DMS53 treated with DMSO at 0.1 percent for 48 hours (cell line): ENCODE measurements around the gene EPHA10.

Experiments
- DNase-seq: peaks from one replicate; lab custom pipeline; 2025; ENCODE audit not compliant: unreplicated experiment; lab: John Stamatoyannopoulos, UW

EPHA10 gene

DNA sequence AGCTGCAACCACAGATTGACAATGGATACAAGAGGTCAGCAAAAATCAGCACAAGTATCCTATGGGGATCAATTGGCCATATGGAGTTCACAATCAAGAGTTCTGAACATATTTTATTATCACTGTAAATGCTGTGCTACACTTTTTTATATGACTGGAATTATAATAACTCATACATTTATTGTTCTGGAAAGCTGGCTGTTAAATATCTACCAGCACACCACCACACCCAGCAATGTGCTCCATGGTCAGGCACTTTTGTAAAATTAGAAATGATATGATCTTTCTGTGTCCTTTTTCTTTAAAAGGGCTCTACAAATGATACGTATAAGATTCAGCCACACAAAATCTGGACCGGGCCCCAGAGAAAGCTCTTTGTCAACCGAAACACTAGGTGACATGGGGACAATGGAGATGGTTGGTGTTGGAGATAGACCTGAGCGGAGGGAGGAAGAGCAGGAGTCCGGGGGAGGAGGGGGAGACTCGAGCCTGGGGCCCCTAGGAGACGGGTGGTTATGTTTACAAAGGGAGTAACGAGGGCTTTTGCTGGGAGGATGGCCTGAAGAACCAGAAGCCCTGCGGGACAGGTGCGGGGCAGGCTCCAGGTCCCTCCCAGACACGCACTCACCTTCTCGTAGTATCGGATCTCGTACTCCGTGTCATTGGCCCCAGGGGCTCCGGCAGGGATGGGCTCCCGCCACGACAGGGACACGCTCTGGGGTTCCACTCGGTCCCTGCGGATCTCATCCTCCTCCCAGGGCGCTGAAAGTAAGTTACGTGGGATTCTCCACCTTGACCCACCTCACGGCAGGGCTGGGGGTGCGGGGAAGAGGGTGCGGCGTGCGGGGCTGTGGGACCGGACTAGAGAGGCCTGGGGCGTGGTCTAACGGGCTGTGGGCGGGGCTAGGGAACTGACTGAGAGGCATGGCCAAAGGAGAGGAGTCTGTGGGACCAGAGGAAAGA lies 30.0 kb downstream of the EPHA10 start:
- no peak for DNase-seq

GRCh38 chr1:37732111-37732780 lies 32.7 kb downstream of the EPHA10 start:
- no peak for DNase-seq

DNA sequence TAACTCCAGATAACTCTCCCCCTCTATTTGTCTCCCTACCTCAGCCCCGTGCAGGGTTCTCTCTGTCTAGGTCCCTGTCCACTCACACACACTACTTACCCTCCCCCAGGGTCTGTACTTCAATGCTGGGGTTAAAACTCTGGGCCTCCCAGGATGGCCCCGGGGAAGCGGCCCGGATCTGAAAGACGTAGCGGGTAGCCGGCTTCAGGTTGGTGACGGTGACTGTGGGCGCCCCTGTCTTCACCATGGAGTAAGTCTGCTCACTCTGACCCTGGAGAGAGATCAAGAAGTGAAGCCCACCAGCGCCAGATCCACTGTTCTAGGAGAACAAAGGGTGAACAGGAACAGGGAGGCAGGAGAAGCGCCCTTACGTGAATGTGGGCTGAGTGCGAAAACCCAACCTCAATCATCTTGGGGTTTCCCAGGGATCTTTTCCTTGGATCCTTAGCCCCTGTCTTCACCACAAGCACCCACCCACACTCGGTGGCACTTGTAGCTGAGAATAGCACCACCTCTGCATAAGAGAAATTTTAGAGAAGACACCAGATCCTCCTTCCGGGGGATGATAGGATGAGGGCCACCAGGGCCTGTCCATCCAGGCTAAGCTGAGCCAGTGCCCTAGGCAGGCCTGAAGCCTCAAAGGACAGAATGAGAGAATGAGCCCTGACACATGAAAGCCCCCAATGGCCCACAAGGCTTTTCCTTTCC lies 33.5 kb downstream of the EPHA10 start:
- DNase-seq: no peak

DNA sequence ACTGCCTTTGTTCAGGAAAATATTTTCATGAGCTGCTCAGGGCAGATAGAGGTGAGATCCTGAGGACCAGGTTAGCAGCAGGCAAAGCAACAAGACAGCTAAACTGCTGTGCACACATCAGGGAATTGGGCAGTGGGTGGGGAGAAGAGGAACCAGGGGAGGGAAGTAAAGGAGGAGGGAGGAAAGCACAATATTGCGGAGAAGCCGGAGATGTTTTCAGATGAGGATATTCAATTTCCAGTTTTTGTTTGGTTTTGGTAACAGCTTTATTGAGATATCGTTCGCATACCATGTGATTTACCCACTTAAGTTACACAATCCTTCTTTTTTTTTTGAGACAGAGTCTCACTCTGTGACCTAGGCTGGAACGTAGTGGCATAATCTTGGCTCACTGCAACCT lies 34.5 kb downstream of the EPHA10 start:
- no peak for DNase-seq

- DNase-seq: no peak
Observed at GRCh38 chr1:37728416-37728815, 36.5 kb downstream of the EPHA10 start.

GRCh38 chr1:37726751-37727585 lies 38.0 kb downstream of the EPHA10 start:
- no peak for DNase-seq

- DNase-seq: no peak
Observed at GRCh38 chr1:37725851-37726613, 38.9 kb downstream of the EPHA10 start.

DNA sequence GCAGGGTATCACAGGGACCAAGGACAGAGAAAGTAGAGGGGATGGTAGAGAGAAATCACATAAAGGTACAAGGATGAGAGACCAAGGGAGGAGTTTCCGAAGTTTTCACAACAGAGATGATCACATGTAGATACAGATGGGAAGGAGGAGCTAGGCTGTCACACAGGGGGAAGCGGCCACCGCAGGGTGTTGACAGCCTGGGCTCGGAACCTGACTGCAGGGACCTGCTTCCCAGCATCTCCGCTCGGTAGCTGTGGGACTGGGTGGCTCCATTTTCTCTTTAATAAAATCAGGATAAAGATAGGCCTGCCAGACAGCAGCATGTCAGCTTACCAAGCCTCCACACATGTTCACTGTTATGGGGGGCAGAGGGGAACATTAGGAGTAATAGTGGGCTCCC lies 40.3 kb downstream of the EPHA10 start:
- DNase-seq: no peak

DNA sequence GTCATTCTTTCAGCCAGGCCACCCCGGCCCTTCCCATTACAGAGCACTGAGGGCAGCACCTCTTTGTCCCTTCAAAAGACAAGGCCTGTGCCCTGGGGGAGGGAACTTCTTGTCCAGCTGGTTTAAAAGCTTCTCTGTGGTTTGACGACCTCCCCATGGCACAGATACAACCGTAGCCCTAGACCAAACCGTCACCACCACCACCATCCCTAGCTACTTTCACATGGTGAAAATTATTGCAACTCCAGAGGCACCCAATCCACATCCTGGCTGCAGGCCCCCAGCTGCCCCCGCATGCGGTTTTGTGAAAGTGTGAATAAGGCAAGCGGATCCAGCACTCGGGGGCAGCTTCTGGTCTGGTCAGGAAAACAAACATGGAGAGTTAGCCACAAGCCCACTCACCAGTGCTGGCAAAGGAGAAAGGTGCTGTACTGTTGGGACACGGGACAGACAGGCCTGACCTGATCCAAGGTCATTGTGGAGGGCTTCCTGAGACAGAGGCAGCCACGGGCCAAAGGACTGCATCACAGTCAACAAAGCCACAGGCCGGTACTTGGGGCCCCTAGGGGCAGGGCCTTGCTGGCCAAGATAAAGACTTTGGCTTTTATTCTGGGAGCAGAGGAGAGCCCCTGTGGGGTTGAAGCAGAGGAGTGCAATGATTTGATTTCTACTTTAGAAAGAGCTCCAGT lies 41.4 kb downstream of the EPHA10 start:
- DNase-seq: no peak

GRCh38 chr1:37723072-37723389 lies 41.9 kb downstream of the EPHA10 start:
- DNase-seq: no peak

- no peak for DNase-seq
Observed at GRCh38 chr1:37722181-37723071, 42.5 kb downstream of the EPHA10 start.

GRCh38 chr1:37721565-37721964 lies 43.4 kb downstream of the EPHA10 start:
- DNase-seq: no peak

DNA sequence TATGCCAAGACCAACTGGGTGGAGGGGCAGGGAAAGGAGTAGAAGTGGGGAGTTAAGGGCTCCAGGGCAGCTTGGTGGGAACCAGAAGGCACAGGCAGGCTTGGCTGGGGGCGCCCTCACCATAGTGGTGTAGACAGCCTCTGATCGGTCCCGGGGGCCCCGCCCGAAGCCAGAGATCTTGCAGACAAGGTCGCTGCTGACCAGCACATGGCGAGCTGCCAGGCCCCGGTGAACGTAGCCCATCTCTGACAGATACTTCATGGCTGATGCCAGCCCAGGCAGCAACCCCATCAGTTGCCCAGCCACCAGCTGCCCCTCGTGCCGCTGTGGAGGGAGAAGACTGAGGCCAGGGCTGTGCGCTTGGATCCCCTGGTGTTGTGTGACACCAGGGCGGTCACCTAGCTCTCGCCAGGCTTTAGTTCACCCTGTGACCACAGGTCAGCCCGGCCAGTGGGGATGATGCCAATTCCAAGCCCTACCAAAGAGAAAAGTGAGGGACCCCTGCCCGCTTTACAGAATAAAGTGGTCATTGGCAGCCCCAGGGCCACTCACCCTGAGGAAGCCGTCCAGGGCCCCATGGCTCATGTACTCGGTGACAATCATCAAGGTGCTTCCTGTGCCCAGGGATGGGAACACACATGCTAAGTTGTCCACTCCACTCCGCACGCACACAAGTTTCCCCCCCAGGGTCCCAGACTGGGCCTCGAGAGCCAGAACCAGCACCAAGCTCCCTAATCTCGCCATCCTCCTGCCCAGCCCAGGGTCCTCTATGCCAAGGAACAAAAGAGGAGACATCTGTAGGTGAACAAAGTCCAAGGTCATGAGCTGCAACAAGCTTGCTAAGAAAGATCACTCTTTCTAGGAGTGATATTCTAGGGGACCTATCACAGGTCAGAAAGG lies 44.4 kb downstream of the EPHA10 start:
- no peak for DNase-seq

- no peak for DNase-seq
Observed at GRCh38 chr1:37719572-37720195, 45.2 kb downstream of the EPHA10 start.

DNA sequence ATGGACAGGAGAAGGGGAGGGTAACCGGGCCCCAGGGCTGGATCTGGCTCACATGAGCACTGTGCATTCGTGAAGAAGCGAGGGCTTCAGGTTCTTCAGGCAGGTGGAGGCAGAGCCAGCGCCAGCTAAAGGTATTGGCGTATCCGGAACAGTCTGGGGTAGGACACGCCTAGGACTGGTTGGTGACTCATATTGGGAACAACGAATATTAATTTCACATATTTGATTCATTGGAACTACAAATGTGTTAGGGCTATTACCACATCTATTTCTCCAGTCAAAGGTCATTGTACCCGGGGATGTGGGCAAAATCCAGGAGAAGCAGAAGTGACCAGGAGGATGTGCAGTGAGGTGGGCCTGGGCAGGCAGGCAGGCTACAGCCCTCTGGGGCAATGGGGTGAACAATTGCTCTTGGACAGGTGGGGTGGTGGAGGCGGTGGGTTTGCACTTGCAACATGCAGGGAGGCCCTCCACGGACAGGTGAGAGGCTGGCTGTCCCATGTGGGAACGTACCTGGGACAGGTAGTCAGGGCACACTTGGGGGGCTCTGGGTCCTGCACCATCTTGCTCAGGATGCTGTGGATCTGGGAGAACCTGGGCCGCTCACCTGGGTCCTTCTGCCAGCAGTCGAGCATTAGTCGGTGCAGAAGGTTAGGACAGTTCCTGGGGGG lies 45.9 kb downstream of the EPHA10 start:
- no peak for DNase-seq

GRCh38 chr1:37718181-37718900 lies 46.6 kb downstream of the EPHA10 start:
- DNase-seq: no peak
